CD4-positive, alpha-beta T cell treated with Interleukin-6 for 4 hours (primary cell): Measurements from ENCODE around the gene CRIP1.

Source experiments
- DNase-seq: peaks from one replicate; pipeline ENCODE4 v3.0.0-alpha.2; 2020; ENCODE audit warnings: mixed read lengths

CRIP1 gene

DNA sequence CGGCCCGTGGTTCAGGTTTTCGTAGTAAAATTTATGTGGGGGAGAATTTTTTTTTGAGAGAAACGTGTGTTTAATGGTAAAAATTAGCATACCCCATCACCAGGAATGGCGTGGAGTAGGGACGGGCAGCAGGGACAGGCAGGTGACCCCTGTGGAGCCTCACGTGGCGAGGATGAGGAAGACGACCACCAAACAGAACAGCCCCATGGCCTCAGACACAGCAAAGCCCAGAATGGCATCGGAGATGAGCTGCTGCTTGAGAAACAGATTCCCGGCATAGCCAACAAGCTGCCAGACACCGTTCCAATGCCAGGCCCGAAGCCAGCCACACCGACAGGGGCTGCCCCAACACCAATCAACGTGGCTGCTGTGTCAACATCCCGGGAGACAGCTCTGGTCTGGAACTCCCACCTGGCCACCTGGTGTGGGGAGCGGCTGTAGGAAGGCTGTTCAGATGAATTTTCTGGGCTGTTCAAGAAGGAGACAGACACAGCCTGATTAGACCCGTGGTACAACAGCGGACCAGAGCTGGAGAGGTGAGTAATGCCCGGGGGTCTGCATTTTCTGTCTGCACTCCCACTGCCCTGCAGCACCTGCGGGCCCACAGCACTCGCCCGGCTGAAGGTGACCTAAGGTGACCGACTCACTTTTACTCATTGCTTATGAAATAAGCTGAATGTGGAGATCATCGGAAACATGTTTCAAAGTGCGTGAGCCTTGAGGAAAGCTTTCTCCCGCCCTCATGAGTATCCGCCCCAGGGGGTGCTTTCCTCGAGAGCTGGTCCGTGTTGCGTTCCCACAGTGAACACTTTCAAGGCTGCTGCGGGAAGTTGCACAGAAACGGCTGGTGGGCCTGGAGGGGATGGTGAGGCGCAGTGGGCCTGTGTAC, 50.2 kb downstream of the CRIP1 start:
- no peak for DNase-seq

GRCh38 chr14:105537580-105538474, 51.1 kb downstream of the CRIP1 start:
- DNase-seq: peak; percentile 77
